MM.1S (cell line): ENCODE results near the gene NTN4.

ENCODE experiments used
- EZH2 ChIP-seq: fragments of 300-600 bp; sonication (generic); optimal IDR thresholded peaks from 2 replicates; pipeline ENCODE3; 2017; ENCODE audit warnings: low read depth, mild to moderate bottlenecking, antibody characterized with exemption, low read length, mixed read lengths
- EZH2phosphoT487 ChIP-seq: fragments of 300-600 bp; sonication (generic); IDR thresholded peaks from 2 replicates; pipeline ENCODE4 v1.6.1; 2018; ENCODE audit warnings: antibody characterized with exemption, low read length
- TF ChIP-seq, protein P1 (sequence below): fragments of 300-600 bp; sonication (generic); IDR thresholded peaks from 2 replicates; pipeline ENCODE4 v1.5.1; 2016; ENCODE audit warnings: antibody characterized with exemption, low read length, mixed read lengths

DNA sequence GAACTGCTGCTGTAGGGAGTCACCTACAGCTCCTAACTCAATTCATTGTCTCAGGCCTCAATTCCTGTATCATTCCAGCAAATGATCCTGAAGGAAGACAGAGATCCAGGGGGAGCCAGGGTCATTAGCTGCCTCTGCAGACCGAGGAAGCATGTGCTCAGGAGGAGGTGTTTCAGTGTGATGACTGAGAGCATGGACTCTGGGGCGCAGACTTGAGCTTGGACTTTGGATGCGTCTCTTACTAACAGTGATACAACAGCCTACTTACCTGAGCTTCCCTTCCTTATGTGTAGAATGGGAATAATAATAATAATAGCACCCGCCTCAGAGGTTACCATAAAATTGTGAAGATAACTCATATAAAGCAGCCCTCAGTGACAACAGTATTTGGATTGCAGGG, 147.3 kb downstream of the NTN4 start:
- no peak for TF ChIP-seq EZH2
- TF ChIP-seq, protein P1, sequence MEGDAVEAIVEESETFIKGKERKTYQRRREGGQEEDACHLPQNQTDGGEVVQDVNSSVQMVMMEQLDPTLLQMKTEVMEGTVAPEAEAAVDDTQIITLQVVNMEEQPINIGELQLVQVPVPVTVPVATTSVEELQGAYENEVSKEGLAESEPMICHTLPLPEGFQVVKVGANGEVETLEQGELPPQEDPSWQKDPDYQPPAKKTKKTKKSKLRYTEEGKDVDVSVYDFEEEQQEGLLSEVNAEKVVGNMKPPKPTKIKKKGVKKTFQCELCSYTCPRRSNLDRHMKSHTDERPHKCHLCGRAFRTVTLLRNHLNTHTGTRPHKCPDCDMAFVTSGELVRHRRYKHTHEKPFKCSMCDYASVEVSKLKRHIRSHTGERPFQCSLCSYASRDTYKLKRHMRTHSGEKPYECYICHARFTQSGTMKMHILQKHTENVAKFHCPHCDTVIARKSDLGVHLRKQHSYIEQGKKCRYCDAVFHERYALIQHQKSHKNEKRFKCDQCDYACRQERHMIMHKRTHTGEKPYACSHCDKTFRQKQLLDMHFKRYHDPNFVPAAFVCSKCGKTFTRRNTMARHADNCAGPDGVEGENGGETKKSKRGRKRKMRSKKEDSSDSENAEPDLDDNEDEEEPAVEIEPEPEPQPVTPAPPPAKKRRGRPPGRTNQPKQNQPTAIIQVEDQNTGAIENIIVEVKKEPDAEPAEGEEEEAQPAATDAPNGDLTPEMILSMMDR: no peak
- TF ChIP-seq EZH2phosphoT487: no peak
